ENCODE measurements around the gene EMP2. TPM values are rescaled to one million over a fixed set of nuclear protein-coding genes. Genes with fewer than 3 reads are reported as not detected.

EMP2 gene
- total RNA-seq, 6 donors from 2014 or later = 261 to 1,020 (median 640) TPM

- Histone ChIP-seq H3K36me3 (no peaks in the 10 kb centered on the region), H3K27me3 (no peaks in the 10 kb centered on the region), H3K4me3 (peak overlapping the region in 3 of 4 donors; percentile 25 to 27 (median 26)), H3K27ac (peak overlapping the region; percentile 75 to 89 (median 87)), H3K9me3 (no peaks in the 10 kb centered on the region), H3K4me1 (peaks cover 25 to 40% (median 32%) of the 10 kb centered on the region in 4 donors)
- DNase-seq (no peak), ATAC-seq (ENCODE audit: low FRiP score in 2 of 2) (no peak)
- no peak for TF ChIP-seq CTCF (IDR thresholded peaks at IDR 0.05)
- no peak for TF ChIP-seq POLR2AphosphoS5 (IDR thresholded peaks at IDR 0.05)
- 60 to 78% methylated on average over 9 to 12 of the region's 13 CpGs for WGBS, 2 donors
Observed at GRCh38 chr16:10618710-10619209, 38.4 kb upstream of the EMP2 start.

GRCh38 chr16:10617662-10618420 lies 37.4 kb upstream of the EMP2 start:
- TF ChIP-seq EP300 (IDR thresholded peaks at IDR 0.05) (no peak), POLR2AphosphoS5 (IDR thresholded peaks at IDR 0.05) (no peak), POLR2A (IDR thresholded peaks at IDR 0.05) (no peak), CTCF (IDR thresholded peaks at IDR 0.05) (no peak)
- H3K27ac ChIP-seq = peak overlapping the region; percentile 75 to 89 (median 87)
- no peaks in the 10 kb centered on the region for H3K9me3 ChIP-seq
- peaks cover 23 to 42% (median 35%) of the 10 kb centered on the region in 4 donors for H3K4me1 ChIP-seq
- WGBS, 2 donors = 61 to 68% methylated on average over 12 of the region's 12 CpGs
- no peaks in the 10 kb centered on the region for H3K36me3 ChIP-seq
- H3K27me3 ChIP-seq = no peaks in the 10 kb centered on the region
- no peak for ATAC-seq (ENCODE audit: low FRiP score in 2 of 2)
- H3K4me3 ChIP-seq = peak overlapping the region in 1 of 4 donors; percentile 25
- DNase-seq = no peak

- TF ChIP-seq POLR2A (IDR thresholded peaks at IDR 0.05) (peak in 1 of 4 donors; percentile 56), EP300 (IDR thresholded peaks at IDR 0.05) (no peak), POLR2AphosphoS5 (IDR thresholded peaks at IDR 0.05) (peak; percentile 45 to 79), CTCF (IDR thresholded peaks at IDR 0.05) (peak in 2 of 6 experiments; percentile 21 to 47)
- H3K9me3 ChIP-seq = no peaks in the 10 kb centered on the region
- peak overlapping the region in 1 of 4 donors; percentile 7 for H3K4me3 ChIP-seq
- 43 to 51% methylated on average over 7 to 13 of the region's 14 CpGs for WGBS, 2 donors
- ATAC-seq (ENCODE audit: low FRiP score in 2 of 2) = peak; percentile 54 to 62
- peak; percentile 63 to 88 for DNase-seq
- no peaks in the 10 kb centered on the region for H3K27me3 ChIP-seq
- H3K36me3 ChIP-seq = no peaks in the 10 kb centered on the region
- peak overlapping the region; percentile 75 to 89 (median 87) for H3K27ac ChIP-seq
- peaks cover 23 to 45% (median 33%) of the 10 kb centered on the region in 4 donors for H3K4me1 ChIP-seq
Observed at GRCh38 chr16:10616756-10617640, 36.6 kb upstream of the EMP2 start.

- DNase-seq = no peak
- no peak for TF ChIP-seq POLR2A (IDR thresholded peaks at IDR 0.05)
- TF ChIP-seq EP300 (IDR thresholded peaks at IDR 0.05) = no peak
- Histone ChIP-seq H3K27ac (peak overlapping the region; percentile 75 to 89 (median 87)), H3K4me3 (no peak overlapping the region), H3K4me1 (peaks cover 23 to 45% (median 33%) of the 10 kb centered on the region in 4 donors), H3K9me3 (no peaks in the 10 kb centered on the region), H3K27me3 (no peaks in the 10 kb centered on the region), H3K36me3 (no peaks in the 10 kb centered on the region)
- 57 to 59% methylated on average over 6 of the region's 6 CpGs for WGBS, 2 donors
- no peak for ATAC-seq (ENCODE audit: low FRiP score in 2 of 2)
Observed at GRCh38 chr16:10616419-10616755, 36.0 kb upstream of the EMP2 start.

- TF ChIP-seq CTCF (IDR thresholded peaks at IDR 0.05) (no peak), POLR2A (IDR thresholded peaks at IDR 0.05) (no peak), POLR2AphosphoS5 (IDR thresholded peaks at IDR 0.05) (no peak), EP300 (IDR thresholded peaks at IDR 0.05) (no peak)
- H3K4me3 ChIP-seq = no peak overlapping the region
- ATAC-seq (ENCODE audit: low FRiP score in 2 of 2) (no peak), DNase-seq (no peak)
- peaks cover 23 to 43% (median 33%) of the 10 kb centered on the region in 4 donors for H3K4me1 ChIP-seq
- no peaks in the 10 kb centered on the region for H3K36me3 ChIP-seq
- no peaks in the 10 kb centered on the region for H3K9me3 ChIP-seq
- H3K27me3 ChIP-seq = no peaks in the 10 kb centered on the region
- H3K27ac ChIP-seq = no peak overlapping the region
Observed at GRCh38 chr16:10614685-10615084, 34.3 kb upstream of the EMP2 start.
